GM23338 (cell line): ENCODE results near the gene REV3L. TPM values are rescaled to one million over a fixed set of nuclear protein-coding genes. Genes with fewer than 3 reads are reported as not detected.

Source experiments
- ATAC-seq: fragments of 200-7000 bp; cut with Tn5 transposase; 3 replicates; pipeline ENCODE4 v1.9.1; 2020
- DNase-seq: peaks from one replicate; pipeline ENCODE4 v3.0.0-alpha.2; 2015; ENCODE audit warnings: low spot score
- H2AFZ ChIP-seq: fragments of 200-600 bp; sonication (generic); 2 replicates; pipeline ENCODE4 v1.8.0; 2016; ENCODE audit warnings: antibody characterized with exemption, mild to moderate bottlenecking, moderate library complexity
- H3F3A ChIP-seq: fragments of 200-600 bp; sonication (generic); replicated peaks from 2 replicates; pipeline ENCODE4 v1.8.0; 2017; ENCODE audit warnings: antibody characterized with exemption, mixed run types, low read depth
- H3K27ac ChIP-seq: fragments of 200-600 bp; sonication (generic); 2 replicates; pipeline ENCODE4 v1.6.1; 2016; ENCODE audit warnings: low read depth
- H3K27me3 ChIP-seq: fragments of 200-600 bp; sonication (generic); 2 replicates; pipeline ENCODE4 v1.8.0; 2016; ENCODE audit warnings: mild to moderate bottlenecking, mixed run types, moderate library complexity; ENCODE audit not compliant: insufficient read depth
- H3K36me3 ChIP-seq: fragments of 200-600 bp; sonication (generic); 2 replicates; pipeline ENCODE4 v1.8.0; 2016; ENCODE audit warnings: mild to moderate bottlenecking; ENCODE audit not compliant: insufficient read depth
- H3K4me1 ChIP-seq: fragments of 200-600 bp; sonication (generic); 2 replicates; pipeline ENCODE4 v1.8.0; 2016; ENCODE audit warnings: mild to moderate bottlenecking, moderate library complexity; ENCODE audit not compliant: insufficient read depth
- H3K4me2 ChIP-seq: fragments of 200-600 bp; sonication (generic); 2 replicates; pipeline ENCODE4 v1.7.1; 2017; ENCODE audit warnings: mixed run types
- H3K4me3 ChIP-seq: fragments of 200-600 bp; sonication (generic); 2 replicates; pipeline ENCODE4 v1.6.1; 2016; ENCODE audit warnings: mixed run types
- H3K79me2 ChIP-seq: fragments of 200-600 bp; sonication (generic); replicated peaks from 2 replicates; pipeline ENCODE4 v1.8.0; 2017; ENCODE audit warnings: mild to moderate bottlenecking; ENCODE audit not compliant: insufficient read depth
- H3K9me2 ChIP-seq: fragments of 200-600 bp; sonication (generic); 2 replicates; pipeline ENCODE4 v1.8.0; 2017; ENCODE audit not compliant: insufficient read depth
- H4K20me1 ChIP-seq: fragments of 200-600 bp; sonication (generic); replicated peaks from 2 replicates; pipeline ENCODE4 v1.8.0; 2017; ENCODE audit warnings: mild to moderate bottlenecking; ENCODE audit not compliant: insufficient read depth
- H3K27ac Mint-ChIP-seq: 2 replicates; pipeline ENCODE4 v1.8.0; 2020; ENCODE audit warnings: inconsistent platforms, mild to moderate bottlenecking, moderate library complexity, mixed read lengths
- H3K27me3 Mint-ChIP-seq: 3 replicates; pipeline ENCODE4 v1.8.0; 2022; ENCODE audit warnings: low read depth, mild to moderate bottlenecking, moderate library complexity, mixed read lengths, inconsistent platforms; ENCODE audit not compliant: insufficient read depth, poor library complexity
- H3K36me3 Mint-ChIP-seq: 3 replicates; pipeline ENCODE4 v1.8.0; 2021; ENCODE audit warnings: low read depth, mild to moderate bottlenecking, inconsistent platforms, moderate library complexity, mixed read lengths
- H3K4me1 Mint-ChIP-seq: 3 replicates; pipeline ENCODE4 v1.8.0; 2020; ENCODE audit warnings: mild to moderate bottlenecking, inconsistent platforms, mixed read lengths
- H3K4me3 Mint-ChIP-seq: 3 replicates; pipeline ENCODE4 v1.8.0; 2021; ENCODE audit warnings: moderate library complexity, mild to moderate bottlenecking, inconsistent platforms, mixed read lengths
- H3K9me3 Mint-ChIP-seq: 3 replicates; pipeline ENCODE4 v1.8.0; 2020; ENCODE audit warnings: moderate library complexity, mild to moderate bottlenecking, inconsistent platforms, mixed read lengths
- CTCF ChIP-seq, 2 experiments: fragments of 200-600 bp in 1 of 2; sonication (generic) in 1 of 2; conservative IDR thresholded peaks; 2 replicates each; pipeline versions ENCODE4 v1.5.1 to v1.6.1; 2016 to 2017; ENCODE audit warnings: antibody characterized with exemption in 2 of 2, low read depth in 2 of 2, mild to moderate bottlenecking in 2 of 2, moderate library complexity in 1 of 2
- EZH2 ChIP-seq: fragments of 200-600 bp; sonication (generic); IDR thresholded peaks from one replicate; pipeline ENCODE4 v1.8.0; 2017; ENCODE audit warnings: antibody characterized with exemption, mild to moderate bottlenecking, low read depth; ENCODE audit not compliant: unreplicated experiment
- JUNB ChIP-seq: IDR thresholded peaks from one replicate; pipeline ENCODE4 v1.6.1; 2016; ENCODE audit warnings: antibody characterized with exemption; ENCODE audit not compliant: unreplicated experiment
- NANOG ChIP-seq: IDR thresholded peaks from 2 replicates; pipeline ENCODE4 v1.6.1; 2016; ENCODE audit warnings: antibody characterized with exemption, borderline replicate concordance
- POLR2AphosphoS5 ChIP-seq: IDR thresholded peaks from 2 replicates; pipeline ENCODE4 v1.6.1; 2016; ENCODE audit warnings: antibody characterized with exemption, low read depth
- REST ChIP-seq: IDR thresholded peaks from one replicate; pipeline ENCODE4 v1.6.1; 2018; ENCODE audit warnings: antibody characterized with exemption; ENCODE audit not compliant: unreplicated experiment
- STAT1 ChIP-seq: IDR thresholded peaks from one replicate; pipeline ENCODE4 v1.6.1; 2016; ENCODE audit warnings: antibody characterized with exemption; ENCODE audit not compliant: unreplicated experiment
- ZNF114 ChIP-seq: fragments of 250-450 bp; sonication (Bioruptor Pico); IDR thresholded peaks from 2 replicates; pipeline ENCODE4 v1.5.0; 2020; ENCODE audit warnings: mild to moderate bottlenecking, moderate library complexity
- ZNF331 ChIP-seq: fragments of 250-450 bp; sonication (Bioruptor Pico); IDR thresholded peaks from 2 replicates; pipeline ENCODE4 v1.5.0; 2020; ENCODE audit warnings: low read depth, mild to moderate bottlenecking, moderate library complexity
- ZNF462 ChIP-seq: fragments of 250-450 bp; sonication (Bioruptor Pico); IDR thresholded peaks from 2 replicates; pipeline ENCODE4 v1.5.0; 2020; ENCODE audit warnings: mild to moderate bottlenecking, moderate library complexity
- polyA plus RNA-seq: library from polyadenylated mRNA; unstranded; fragments of >200 nt; fragmentation: Nextera tagmentation; extraction: Ambion mirVana; gene quantifications from 2 replicates; pipeline ENCODE4 v1.2.1, GENCODE V29; 2016
- total RNA-seq: library from RNA; depleted of rRNA; stranded (reverse); fragments of >200 nt; shearing (Covaris generic); gene quantifications from 2 replicates; pipeline ENCODE4 v1.2.3, GENCODE V29; 2014
- TF ChIP-seq, protein P1 (sequence below): IDR thresholded peaks from 2 replicates; pipeline ENCODE4 v1.6.1; 2016; ENCODE audit warnings: antibody characterized with exemption

REV3L gene
- total and polyA plus RNA-seq, 2 experiments from 2014 or later, result 8.3 to 13.1 TPM

DNA sequence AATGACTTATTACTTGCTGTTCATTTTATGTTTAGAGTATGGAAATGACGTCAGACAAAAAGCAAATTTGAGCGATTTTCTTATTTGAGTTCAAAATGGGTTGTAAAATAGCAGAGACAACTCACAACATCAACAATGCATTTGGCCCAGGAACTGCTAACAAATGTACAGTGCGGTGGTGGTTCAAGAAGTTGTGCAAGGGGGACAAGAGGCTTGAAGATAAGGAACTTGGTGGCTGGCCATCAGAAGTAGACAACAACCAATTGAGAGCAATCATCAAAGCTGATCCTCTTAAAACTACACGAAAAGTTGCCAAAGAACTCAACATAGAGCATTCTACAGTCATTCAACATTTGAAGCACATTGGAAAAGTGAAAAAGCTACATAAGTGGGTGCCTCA lies 43.8 kb downstream of the REV3L start (continued):
- no peak for TF ChIP-seq REST
- no peak for TF ChIP-seq NANOG
- no peak for TF ChIP-seq CTCF (conservative IDR thresholded peaks at IDR 0.05; ENCODE audit: low read depth in 2 of 2)
- TF ChIP-seq EZH2, result no peak
- TF ChIP-seq ZNF114 (CRISPR knock-in tag), result no peak
- no peak for TF ChIP-seq POLR2AphosphoS5

- Histone ChIP-seq H3K27me3 (no peaks in the 10 kb centered on the region), H3K27ac (no peak overlapping the region), H3K4me3 (no peak overlapping the region), H3K79me2 (peaks cover 33% of the 10 kb centered on the region), H3K4me2 (no peak overlapping the region), H3K36me3 (no peaks in the 10 kb centered on the region), H3K9me2 (no peaks in the 10 kb centered on the region), H3F3A (no peaks in the 10 kb centered on the region), H3K4me1 (no peaks in the 10 kb centered on the region), H2AFZ (no peak overlapping the region), H4K20me1 (no peaks in the 10 kb centered on the region; the same call in 1 of the 2 replicates)
- DNase-seq, result no peak
- peaks cover 1% of the 10 kb centered on the region for H3K27me3 Mint-ChIP-seq
- no peaks in the 10 kb centered on the region for H3K36me3 Mint-ChIP-seq
- no peaks in the 10 kb centered on the region for H3K4me1 Mint-ChIP-seq
- no peaks in the 10 kb centered on the region; the same call in 2 of the 3 replicates for H3K9me3 Mint-ChIP-seq
- H3K27ac Mint-ChIP-seq, result no peak overlapping the region
- ATAC-seq, result no peak
- H3K4me3 Mint-ChIP-seq, result no peak overlapping the region
- no peak for TF ChIP-seq NANOG
- TF ChIP-seq POLR2AphosphoS5, result no peak
- no peak for TF ChIP-seq STAT1
- no peak for TF ChIP-seq JUNB
- TF ChIP-seq ZNF462, result no peak
- TF ChIP-seq ZNF331, result no peak
- no peak for TF ChIP-seq CTCF (conservative IDR thresholded peaks at IDR 0.05; ENCODE audit: low read depth in 2 of 2)
- TF ChIP-seq, protein P1, sequence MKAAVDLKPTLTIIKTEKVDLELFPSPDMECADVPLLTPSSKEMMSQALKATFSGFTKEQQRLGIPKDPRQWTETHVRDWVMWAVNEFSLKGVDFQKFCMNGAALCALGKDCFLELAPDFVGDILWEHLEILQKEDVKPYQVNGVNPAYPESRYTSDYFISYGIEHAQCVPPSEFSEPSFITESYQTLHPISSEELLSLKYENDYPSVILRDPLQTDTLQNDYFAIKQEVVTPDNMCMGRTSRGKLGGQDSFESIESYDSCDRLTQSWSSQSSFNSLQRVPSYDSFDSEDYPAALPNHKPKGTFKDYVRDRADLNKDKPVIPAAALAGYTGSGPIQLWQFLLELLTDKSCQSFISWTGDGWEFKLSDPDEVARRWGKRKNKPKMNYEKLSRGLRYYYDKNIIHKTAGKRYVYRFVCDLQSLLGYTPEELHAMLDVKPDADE, result no peak
Measured at GRCh38 chr6:111437573-111437972, 45.4 kb downstream of the REV3L start.
